Stimulated activated CD4-positive, alpha-beta T cell treated with anti-CD3 and anti-CD28 coated beads, Interleukin-1b, Interleukin-23, amount 100 ng/mL, for 4 hours (primary cell): ENCODE data around the gene FAM53B.

ENCODE experiments used
- DNase-seq, 2 donors: peaks; one replicate each; pipeline ENCODE4 v3.0.0-alpha.2; 2020; ENCODE audit warnings: low read depth in 2 of 2

FAM53B gene

DNA sequence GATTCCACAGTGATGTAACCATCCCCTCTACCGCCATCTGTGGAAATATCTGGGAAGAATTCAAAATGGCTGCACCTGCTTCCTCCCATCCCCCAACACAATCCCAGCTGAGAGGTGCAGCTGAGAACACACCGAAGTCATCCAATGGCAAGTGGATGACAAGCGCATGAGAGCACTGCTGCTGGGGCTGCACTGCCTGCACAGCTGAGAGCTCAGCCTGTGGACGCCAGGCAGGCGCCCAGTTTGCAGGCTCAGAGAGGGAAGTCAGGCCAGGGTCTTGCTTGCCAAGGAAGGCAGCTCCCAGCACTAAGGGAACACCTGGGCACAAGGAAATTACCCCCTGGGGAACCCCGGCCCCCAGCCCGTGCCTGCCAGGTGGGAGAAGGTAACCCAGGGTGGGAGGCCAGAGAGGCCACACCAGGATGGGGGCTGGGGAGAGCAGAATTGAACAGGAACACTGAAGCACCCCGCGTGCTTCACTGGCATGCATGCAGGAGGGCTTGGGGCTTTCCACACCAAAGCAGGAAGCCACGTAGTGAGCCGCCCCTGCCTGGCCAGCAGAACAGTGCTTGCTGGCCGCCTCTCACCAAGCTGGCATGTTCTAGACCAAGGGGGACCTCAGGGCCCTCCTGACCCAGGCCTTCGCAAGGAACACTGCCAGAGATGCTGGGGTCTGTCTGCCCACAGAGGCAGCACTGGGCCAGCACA, 46.2 kb downstream of the FAM53B start:
- DNase-seq: peak in 1 of 2 donors; percentile 41

DNA sequence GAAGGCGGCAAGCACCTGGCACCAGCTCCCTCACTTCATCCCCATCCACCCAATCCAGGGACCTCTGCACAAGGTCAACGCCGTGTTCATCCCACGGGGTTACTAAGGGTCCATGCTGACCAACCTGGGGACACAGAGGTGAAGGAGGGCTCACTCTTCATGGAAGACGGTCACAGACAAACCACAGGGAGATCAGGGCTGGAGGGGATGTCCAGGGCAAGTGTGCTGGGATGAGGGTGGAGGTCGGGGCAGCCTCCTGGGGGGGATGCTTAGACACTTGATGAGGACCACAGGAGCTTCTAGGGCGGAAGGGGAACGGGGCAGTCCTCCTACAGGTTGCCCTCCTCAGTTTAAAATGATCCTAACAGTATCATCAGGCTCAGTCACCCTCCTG, 46.7 kb downstream of the FAM53B start:
- DNase-seq: no peak

DNA sequence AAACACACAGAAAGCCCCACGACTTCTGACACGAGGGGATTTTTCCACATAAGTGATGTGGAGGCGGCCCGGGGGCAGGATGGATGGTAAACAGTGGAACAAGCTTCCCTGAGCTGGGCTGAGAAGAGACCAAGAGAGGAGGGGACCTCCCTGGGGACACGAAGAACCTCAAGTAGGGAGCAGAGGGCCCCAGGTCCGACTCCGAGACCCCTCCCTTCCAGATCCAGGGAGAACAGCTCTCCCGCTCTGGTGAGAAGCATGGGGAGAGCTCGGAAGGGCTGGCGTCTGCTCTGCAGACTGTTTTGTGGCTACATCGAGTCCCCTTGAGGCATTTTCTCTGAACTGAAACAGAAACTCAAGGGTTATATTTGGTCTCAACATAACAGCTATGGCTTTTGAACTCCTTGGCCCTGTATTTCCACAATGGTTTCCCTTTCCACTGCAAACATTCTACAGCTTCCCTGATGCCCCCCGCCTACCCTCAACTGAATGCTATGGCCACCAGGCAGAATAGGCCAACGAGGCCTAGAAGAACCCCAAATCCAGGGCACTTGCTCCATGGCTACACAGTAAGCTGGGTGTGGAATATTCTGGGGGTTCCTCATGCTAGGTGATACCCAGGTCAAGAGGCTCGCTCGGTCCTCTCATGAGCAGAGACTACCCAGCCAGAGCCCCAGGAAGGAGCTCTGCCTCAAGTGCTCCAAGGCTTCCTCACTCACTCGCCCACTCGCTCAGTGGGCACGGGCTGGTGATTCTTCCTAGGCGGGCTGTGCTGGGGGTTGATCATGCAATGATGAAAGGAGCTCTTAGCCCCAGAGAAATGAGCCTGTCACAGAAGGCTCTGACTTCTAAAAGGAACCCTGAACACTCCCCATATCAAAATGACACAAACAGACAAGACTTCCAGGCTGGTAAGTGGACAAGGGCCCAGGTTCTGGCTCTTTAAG, 47.5 kb downstream of the FAM53B start:
- DNase-seq: no peak

DNA sequence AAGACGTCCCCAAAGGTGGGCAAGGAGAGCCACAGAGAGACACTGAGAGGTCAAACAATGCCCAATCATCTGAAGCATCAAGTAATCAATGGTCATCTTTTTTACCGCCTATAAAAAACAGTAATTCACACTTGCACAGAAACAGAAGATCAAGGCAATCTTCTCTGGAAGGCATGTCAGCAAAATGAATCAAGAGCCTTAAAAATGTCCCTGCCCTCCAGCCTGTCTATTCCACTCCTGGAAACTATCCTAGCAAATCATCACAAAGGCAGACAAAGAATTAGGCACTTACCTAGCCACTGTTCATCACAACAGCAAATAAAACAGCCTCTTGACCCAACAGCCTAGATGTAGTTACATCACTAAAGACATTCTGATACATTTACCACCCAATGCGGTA, 48.9 kb downstream of the FAM53B start:
- no peak for DNase-seq

DNA sequence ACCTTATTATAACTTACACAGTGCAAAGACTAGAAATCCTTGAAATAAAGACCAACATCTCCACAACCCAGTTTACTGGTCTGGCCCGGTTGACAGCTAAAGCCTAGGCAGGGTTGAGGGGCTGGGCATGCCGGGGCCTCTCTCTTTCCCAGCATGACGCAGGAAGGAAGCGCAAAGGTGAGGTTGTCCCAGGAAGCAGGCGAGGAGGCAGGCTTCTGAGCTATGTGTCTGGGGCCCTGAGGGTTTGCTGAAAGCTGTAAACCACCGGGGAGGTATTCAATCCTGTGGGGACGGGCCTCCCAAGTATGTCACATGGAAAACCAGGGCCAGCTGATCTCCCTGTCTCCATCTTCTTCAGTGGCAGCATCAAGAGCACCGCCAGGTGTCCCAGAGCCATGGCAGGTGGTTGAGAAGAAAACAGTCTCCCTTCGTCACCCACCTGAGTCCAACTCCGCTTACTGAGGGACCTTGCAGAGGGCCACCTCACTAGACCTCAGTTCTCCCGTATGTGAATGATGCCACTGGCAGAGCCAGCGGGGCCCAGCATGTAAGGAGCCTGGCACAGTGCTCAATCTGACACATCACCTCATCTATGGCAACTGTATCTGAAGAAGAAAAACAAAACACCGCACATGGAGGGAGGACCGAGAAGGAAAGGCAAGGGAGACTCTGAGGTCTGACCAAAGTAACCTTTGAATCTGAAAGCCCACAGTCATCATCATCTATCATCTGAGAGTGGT, 49.5 kb downstream of the FAM53B start:
- DNase-seq: no peak

DNA sequence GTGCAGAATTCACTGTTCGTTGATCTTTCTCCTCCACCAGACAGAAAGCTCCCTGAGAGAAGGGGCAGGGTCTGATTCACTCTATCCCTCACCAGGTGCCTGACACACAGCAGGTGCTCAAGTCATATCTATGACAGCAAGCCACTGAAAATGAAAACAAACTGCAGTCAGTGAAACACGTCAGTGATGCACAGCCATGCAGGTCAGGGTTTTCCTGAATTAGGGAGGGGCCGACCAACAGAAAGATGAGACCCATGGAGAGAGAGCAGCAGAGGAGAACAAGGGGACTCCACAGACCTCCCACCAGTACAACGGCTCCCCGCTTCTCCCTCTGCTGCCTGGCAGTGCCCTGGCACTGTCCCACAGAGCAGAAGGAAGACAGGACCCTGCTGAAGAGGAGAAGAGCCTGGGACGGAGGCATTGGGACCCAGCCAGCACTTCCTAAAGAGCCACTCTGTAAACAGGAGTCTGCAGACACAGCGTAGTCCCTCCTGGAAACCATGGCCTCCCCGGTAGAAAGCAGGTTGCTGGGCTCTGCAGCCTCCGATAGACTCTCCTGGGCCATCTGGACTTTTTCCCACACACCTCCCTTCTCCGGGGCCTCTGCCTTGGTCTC, 50.3 kb downstream of the FAM53B start:
- no peak for DNase-seq

DNA sequence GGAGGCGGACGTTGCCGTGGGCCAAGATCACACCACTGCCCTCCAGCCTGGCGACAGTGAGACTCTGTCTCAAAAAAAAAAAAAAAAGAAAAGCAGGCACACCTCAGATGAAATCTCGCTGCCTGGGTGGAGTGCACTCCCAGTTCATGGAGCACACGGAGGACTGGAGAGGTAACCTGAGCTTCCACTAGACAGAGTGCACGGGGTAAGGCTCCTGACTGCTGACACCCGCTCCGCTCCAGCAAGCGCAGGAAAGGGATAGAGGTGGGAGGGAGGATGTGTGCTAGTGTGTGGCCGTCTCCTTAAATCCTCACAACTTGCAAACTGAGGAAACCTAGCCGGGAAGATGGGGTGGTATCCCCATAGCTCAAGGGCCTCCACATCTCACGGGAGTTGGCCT, 50.8 kb downstream of the FAM53B start:
- no peak for DNase-seq

DNA sequence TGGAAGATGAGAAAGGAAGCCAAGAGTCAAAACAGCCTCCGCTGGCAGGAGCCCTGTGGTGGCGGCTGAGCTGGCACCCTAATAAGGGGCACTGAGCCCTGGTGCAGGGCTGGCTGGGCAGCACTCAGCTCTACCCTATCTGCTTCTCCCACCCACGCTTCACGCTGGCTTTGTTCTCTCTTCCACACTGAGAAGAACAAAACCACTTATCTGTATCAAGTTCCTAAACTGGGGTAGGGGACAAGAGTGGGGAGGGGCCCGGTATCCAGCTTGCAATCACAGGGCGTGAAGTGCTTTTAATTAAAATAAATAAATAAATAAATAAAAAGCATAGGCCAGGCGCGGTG, 52.1 kb downstream of the FAM53B start:
- DNase-seq: no peak

DNA sequence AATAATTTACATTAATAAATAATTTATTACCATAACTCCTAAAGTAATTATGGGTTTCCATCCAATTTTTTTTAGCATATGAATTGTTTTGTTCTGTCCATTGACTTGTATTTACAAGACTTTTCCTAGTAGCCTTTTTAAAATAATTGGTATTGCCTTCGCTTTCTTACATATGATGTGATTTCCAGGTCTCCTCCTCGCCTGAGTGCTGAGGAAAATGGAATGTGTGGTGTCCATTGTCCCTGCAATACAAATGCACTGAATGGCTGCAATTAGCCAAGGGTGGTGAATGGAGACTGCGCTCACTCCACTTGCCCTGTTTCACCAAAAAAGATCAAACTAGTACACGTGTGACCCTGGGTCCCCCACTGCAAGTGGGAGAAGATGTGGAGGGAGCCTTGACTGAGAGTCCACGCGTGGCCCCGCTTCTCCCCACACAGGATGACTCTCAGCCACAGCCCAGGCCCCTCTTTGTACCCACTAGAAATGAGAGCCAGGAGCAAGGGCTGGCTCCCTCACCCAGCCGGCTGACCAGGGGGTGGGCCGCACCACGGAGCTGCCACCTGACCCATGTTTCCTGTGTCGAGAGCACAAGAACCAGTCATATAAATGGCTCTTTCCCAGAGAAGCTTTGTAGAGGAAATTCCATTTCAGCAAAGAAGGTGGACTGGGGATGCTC, 52.6 kb downstream of the FAM53B start:
- DNase-seq: no peak

DNA sequence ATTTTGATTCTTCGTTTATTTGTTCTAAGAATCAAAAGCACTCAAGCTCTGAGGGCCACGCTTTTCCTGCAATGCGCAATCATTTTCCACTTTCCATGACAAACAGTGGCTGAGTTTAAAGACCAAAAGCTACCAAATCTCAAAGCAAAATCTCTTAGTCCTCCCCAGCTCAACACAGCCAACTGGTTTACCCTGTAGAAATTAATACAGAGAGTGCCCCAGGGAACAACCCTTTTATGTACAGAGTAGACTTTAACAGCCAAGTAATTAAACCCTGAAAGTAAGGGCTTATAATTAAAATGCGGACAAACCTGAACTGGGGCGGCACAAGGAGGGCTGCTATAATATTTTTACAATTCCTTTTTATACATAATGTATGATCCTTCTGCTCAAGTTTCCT, 53.2 kb downstream of the FAM53B start:
- DNase-seq: no peak

DNA sequence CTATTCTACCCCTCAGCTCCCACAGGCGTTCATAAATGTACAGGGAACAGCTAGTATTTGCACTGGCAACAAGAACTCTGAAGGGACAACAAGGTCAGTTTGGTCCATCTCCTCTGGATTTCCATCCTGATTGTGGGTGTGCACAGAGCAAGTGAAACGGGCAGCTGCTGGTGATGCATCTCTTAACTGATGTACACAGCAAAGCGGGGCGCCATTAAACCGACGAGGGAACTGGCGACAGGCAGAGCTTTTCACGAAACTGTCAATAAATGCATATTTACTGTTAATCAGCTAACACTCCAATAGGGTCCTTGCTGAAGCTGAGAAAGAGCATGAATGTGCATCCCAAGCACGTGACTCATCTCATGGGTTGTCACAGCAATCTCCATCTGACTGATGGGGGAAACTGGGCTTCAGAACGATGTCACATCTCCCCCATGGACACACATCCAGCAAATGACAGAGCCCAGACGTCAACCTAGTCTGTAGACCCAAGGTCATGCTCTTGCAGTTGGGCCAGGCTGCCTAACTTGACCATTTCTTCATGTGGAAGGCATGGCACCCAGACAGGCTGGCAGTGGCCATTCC, 54.2 kb downstream of the FAM53B start:
- no peak for DNase-seq

DNA sequence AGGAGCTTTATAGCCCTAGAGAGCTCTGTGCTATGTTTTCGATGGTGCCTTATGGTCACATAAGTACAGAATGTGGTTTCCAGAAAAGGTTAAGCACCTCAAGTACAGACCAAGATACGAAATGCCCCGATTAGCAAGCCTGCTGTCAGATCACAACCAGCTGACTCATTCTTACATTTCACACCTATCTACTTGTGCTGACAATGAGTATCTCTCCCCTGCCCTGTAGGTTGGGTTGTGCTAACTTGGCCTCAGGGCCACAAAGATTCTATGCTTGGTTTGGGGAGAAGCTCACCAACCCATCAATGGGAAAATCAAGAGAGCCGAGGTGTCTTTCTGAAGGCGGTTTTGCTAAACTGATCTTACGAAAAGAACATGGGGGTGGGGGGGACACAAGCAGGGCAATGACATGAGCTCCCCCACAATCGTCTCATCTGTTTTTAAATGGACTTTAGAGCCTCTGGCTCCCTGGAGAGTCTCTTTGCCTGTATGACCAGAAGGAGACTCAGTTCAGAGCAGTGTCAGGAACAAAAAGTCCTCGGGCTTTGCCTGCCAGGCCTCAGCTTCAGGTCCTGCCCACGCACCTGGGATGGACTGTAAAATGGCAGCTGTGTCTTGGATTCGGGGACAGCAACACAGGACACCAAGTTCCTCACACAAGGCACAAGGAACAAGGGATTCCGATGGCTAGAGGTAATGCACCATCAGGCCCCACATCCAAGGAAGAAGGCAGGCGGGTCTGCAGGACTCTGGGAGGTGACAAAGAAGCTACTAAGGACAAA, 55.1 kb downstream of the FAM53B start:
- DNase-seq: peak; percentile 23 to 37

DNA sequence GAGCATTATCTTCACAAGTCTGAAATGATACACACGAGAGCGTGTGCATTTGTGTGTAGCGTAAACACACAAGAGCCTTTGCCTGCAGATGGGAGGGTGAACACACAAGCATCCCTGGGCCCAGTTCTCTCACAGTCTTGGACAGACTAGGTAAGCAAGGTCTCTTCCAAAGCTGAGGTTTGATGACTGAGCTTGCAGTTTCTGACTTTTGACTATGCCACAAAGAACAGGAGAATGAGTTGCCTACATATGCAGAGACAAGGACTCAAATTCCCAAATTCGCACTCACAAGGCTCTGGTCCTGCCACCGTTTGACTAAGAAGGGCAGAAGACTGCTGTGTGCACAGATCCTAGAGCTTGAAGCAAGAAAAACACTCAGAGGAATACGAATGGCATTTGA, 55.8 kb downstream of the FAM53B start:
- DNase-seq: no peak

DNA sequence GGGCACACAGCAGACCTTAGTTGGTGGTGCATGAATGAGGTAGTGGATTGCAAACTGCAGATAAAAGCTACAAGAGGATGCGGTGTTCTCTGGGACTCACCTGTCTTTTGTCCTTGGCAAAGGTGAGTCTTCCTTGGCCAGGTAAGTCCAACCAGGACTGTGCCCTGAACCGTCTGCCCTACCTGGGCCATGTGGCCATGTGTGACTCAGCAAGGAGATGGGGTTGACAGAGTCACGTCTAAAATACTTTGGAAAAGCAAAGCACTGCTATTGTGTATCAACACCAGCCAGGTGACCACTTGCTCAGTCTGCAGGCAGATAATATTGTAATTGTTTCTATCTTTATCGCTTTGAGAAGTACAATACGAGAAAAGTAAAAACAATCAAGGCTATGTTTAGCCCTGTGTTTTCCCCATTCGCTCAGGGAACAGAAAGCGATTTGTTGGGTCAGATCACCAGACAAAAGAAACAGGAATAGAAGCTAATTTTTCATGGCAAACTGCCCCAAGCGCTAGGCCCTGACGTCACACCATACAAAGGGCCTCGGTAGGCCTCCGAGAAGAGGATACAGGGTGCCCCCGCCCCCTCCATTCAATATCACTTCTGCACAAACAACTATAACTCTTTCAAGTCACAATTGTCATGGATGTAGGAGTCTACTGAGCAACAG, 57.3 kb downstream of the FAM53B start:
- no peak for DNase-seq

DNA sequence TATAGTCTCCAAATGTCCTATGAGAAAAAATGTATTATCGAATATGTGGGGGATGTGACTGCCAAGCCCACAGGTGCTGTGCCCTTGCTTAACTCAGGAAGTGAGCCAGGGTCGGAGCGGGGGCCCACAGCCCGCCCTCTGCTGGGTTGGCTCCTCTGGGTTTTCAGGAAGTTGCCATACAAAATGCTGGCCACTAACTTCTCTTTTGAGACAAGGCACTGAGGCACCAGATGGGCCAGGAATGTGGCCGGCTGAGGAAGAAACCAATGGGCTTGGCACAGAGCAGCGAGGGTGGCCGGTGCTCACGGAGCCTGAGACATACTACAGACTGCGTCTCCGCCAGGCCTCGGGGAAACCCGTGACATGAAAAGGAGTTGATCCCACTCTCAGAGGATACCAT, 58.9 kb downstream of the FAM53B start:
- DNase-seq: no peak

DNA sequence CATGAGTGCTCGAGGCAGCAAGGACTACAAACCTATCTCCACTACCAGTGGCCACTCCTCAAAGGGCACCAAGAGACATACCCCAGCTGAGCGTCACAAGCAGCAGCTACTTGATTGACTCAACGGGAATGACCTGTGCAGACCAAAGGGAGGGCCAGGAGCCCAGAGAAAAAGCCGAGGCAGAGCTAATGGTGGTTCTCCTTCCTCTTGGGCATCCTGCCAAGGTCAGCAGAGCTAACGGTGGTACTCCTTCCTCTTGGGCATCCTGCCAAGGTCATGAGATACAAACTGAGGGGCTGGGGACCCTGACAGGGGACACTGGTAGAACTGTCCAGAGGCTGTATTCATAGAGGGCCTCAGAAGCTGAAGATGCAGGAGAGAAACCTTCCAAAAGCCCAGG, 60.4 kb downstream of the FAM53B start:
- DNase-seq: no peak

DNA sequence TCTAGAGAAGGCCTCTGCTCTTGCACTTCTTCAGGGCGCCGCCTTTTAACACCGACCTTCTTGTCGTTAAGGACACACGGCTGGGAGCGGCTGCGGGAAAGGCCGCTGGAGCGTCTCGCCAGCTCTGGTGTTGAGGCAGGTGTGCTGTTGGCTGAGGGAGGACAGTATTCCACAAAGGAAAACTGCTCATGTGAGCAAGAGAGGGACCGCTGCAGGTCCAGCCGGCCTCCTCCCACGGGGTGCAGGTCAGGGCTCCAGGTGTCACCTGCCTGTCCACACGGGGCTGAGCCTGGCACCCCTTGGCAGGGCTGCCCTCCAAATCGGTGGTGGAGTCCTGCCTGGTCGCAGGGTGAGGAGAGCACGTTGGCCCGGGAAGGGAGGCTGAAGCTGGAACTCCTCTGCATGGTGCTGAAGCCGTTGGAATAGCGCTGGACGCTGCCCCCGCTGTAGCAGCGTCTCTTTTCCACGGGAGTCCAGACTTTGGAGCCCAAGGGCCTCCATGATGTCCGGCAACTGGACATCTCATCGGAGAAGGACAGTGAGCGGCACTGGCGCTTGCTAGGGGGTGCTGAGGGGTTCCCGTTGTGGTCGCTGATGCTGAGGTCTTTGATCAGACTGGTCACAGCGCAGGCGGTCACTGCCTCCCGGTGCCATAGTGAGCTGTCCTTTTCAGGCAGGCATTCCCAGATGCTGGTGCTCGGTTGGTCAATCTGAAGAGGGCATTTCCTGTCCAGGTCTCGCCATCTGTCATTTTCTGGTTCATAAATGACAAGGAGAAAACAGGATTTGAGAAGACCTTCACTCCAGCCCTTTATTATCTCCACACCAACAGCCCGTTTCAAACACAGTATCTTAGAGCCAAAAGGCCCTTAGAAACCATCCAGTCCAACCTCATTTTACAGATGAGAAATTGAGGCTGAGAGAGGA, 62.3 kb downstream of the FAM53B start:
- DNase-seq: no peak

DNA sequence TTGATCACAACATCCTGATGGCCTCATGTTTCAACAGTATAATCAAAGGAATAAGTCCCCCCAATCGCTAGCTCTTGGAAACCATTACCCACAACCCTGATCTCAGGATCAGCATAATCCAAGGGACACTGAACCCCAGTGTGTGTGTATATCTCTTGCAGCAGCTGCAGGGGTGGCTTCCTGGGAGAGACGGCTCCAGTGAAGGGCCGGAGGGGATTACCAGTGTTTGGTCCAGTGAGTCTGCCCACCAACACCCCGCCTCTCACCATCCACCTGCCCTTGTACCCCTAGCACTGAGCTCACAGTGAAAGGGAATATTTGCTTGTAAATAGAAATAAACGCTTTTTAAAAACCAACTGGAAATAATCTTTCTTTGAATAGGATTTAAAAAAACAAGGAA, 63.1 kb downstream of the FAM53B start:
- DNase-seq: no peak

DNA sequence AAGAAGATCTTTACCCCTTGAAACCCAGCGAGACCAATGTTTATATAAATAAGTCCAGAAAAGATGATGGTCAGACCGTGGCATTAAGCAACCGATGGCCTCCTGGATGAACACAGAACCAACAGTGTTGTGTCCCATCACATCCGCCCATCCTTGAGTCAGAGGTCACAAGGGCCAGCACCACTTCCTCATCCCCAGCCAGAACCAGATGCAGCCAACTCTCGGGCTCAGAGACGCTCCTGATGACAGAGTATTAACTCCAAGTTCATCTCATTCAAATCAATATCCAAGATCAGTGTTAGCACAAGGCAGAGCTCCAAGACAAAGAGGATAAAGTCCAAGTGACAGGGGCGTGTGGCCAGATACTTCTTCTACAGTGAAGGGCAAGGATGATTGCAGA, 63.5 kb downstream of the FAM53B start:
- no peak for DNase-seq
